Dendritic cell treated with granulocyte-macrophage colony-stimulating factor and Interleukin-4, amounts not matched to agents 40 ng/mL and 50 ng/mL, for 4 days (primary cell): Measurements from ENCODE around the gene C3orf22.
"Not testable (repeated sequence)": the region's sequence is repeated elsewhere in the genome, so short reads cannot be mapped to it uniquely, and the experiment has no call there.

Experiments used
- H3K27ac Mint-ChIP-seq: one replicate; pipeline ENCODE4 v1.8.0; 2022; ENCODE audit warnings: mild to moderate bottlenecking, mixed read lengths
- H3K27me3 Mint-ChIP-seq: one replicate; pipeline ENCODE4 v1.8.0; 2022; ENCODE audit warnings: mild to moderate bottlenecking, mixed read lengths
- H3K36me3 Mint-ChIP-seq: one replicate; pipeline ENCODE4 v1.8.0; 2022; ENCODE audit warnings: low read depth, mixed read lengths
- H3K4me1 Mint-ChIP-seq: one replicate; pipeline ENCODE4 v1.8.0; 2022; ENCODE audit warnings: low read depth, mixed read lengths
- H3K4me3 Mint-ChIP-seq: one replicate; pipeline ENCODE4 v1.8.0; 2022; ENCODE audit warnings: mild to moderate bottlenecking, moderate library complexity, mixed read lengths
- H3K9me3 Mint-ChIP-seq: one replicate; pipeline ENCODE4 v1.8.0; 2022; ENCODE audit warnings: mixed read lengths
- intact Hi-C: fragments of 100-400 bp; cut with micrococcal nuclease; formaldehyde crosslinking; loops from one replicate; pipeline ENCODE4 v1.15.0; 2022

The C3orf22 gene

DNA sequence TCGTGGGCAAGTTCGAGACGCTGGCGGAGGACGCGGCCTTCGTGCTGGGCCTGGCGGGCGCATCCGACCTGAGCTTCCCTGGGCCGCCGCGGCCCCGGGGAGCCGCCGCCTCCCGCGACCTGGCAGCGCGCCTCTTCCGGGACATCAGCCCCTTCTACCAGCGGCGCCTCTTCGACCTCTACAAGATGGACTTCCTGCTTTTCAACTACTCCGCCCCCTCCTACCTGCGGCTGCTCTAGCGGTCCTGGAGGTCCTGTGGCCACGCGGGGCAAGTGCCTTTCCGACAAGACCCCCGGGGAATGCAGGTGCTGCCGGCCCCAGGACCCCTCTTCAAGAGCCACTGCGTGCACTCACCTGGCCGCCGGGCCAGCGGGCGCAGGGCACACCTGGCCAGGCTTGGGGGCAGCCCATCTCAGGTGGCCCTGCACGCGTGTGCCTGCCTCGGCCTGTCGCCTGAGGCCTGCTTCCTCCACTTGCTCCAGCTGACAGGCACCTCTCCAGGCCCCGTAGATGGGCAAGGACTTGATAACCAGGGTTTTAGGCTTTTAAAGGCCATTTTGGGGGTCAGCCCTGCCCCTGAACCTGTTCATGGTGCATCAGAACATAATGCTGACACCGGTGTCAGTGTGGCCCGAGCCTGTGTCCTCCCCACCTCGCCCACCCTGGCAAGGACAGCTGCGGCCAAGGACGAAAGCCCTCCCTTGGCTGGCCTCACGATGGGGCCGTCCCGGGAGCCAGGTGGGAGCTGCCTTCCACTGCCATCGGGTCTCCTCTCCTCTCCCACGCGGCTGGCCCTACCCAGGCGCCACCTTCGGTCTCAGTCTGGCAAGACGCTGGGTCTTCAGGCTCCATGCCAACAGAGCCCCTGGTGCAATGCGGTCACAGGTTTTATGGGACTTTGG lies 16.1 kb downstream of the C3orf22 start:
- intact Hi-C loops = no loop called here
- H3K27ac Mint-ChIP-seq = peak overlapping the region; percentile 49
- H3K27me3 Mint-ChIP-seq = no peaks in the 10 kb centered on the region
- peaks cover 5% of the 10 kb centered on the region for H3K9me3 Mint-ChIP-seq
- peaks cover 60% of the 10 kb centered on the region for H3K36me3 Mint-ChIP-seq
- H3K4me3 Mint-ChIP-seq = no peak overlapping the region
- H3K4me1 Mint-ChIP-seq = peaks cover 69% of the 10 kb centered on the region

DNA sequence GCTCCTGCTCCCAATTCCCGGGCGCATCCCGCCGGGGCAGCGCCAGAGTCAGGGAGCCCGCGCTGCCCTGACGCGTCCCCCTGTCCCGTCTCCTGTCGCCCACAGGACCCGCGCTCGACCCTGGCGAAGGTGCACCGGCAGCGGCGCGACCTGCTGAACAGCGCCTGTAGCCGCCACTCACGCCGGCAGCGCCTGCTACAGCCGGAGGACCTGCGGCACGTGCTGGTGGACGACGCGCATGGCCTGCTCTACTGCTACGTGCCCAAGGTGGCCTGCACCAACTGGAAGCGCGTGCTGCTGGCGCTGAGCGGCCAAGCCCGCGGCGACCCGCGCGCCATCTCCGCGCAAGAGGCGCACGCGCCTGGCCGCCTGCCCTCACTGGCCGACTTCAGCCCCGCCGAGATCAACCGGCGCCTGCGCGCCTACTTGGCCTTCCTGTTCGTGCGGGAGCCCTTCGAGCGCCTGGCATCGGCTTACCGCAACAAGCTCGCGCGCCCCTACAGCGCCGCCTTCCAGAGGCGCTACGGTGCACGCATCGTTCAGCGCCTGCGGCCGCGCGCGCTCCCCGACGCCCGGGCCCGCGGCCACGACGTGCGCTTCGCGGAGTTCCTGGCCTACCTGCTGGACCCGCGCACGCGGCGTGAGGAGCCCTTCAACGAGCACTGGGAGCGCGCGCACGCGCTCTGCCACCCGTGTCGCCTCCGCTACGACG lies 16.9 kb downstream of the C3orf22 start:
- peak overlapping the region; percentile 97 for H3K27ac Mint-ChIP-seq
- peaks cover 69% of the 10 kb centered on the region for H3K4me1 Mint-ChIP-seq
- peaks cover 68% of the 10 kb centered on the region for H3K36me3 Mint-ChIP-seq
- no peak overlapping the region for H3K4me3 Mint-ChIP-seq
- H3K27me3 Mint-ChIP-seq = no peaks in the 10 kb centered on the region
- intact Hi-C loops = no loop called here
- peaks cover 5% of the 10 kb centered on the region for H3K9me3 Mint-ChIP-seq

DNA sequence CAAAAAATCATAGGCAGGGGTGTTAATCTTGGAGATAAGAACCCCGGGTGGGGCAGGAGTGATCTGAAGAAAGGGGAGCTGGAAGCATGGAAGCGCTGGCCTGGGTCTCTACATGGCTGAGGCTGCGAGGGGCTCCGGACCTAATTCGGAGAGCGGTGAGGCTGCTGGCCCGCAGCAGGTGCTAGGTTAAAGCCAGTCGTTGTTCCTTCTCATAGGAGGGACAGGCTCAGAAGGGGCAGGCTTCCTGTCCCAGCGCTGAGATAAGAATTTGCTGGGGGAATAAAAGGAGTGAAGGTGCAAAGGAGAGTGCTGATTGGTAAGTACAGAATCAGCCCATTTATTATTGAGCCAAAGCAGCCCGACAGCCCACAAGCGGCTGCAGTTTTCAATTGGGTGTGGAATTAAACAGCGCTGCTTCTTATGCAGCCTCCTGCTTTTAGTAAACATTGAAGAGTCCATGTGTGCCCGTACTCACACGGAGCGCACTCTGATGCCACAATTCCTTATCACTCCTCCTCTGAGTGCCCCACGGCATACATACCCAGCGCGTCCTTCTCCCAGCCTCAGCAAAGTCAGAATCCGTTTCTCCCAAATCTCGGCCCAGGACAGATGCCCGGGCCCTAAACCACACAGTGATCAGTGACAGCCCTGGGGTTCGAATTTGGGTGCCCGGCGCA lies 17.6 kb downstream of the C3orf22 start:
- peak overlapping the region; percentile 18 for H3K4me3 Mint-ChIP-seq
- peak overlapping the region; percentile 97 for H3K27ac Mint-ChIP-seq
- peaks cover 72% of the 10 kb centered on the region for H3K4me1 Mint-ChIP-seq
- H3K9me3 Mint-ChIP-seq = peaks cover 5% of the 10 kb centered on the region
- peaks cover 75% of the 10 kb centered on the region for H3K36me3 Mint-ChIP-seq
- H3K27me3 Mint-ChIP-seq = no peaks in the 10 kb centered on the region
- intact Hi-C loops = no loop called here

DNA sequence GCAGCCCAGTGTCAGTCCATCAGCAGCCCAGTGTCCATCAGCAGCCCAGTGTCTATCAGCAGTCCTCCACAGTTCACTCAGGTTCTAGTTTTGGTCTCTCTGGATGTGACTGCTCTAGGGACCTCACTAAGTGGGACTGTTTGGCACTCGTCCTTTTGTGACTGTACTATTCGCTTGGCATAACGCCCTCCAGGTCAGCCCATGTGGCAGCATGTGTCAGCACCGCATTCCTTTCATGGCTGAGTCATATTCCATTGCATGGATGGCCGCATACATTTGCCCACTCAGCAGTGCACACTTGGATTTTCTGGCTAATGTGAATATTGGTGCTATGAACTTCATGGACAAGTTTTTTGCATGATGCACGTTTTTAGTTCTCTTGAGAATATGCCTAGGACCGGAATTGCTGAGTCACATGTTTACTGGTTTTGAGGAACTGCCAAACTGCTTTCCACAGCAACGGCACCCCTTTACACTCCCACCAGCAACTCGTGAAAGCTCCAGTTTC lies 18.3 kb downstream of the C3orf22 start:
- H3K27ac Mint-ChIP-seq = peak overlapping the region; percentile 97
- intact Hi-C loops = no loop called here

DNA sequence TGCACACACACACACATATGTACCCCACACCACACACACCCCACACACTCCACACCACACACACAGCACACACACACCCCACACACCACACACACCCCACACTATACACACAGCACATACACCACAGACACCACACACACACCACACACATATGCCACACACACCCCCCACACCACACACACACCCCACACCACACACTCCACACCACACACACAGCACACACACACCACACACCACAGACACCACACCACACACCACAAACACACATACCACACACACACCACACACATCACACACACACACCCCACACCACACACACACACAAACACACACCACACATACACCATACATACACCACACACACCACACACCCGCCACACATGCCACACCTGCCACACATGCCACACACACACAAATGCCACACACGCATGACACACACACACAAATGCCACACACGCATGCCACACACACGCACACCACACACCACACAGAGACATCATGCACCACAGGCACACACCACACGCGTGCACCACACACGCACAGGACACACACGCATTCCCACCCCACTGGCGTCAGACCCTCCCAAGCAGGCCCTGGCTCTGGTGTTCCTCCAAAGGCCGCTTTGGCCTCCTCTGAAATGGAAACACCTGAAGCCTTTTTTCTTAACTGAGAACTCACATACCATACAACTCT lies 19.0 kb downstream of the C3orf22 start:
- peak overlapping the region; percentile 14 for H3K4me3 Mint-ChIP-seq
- peaks cover 5% of the 10 kb centered on the region for H3K9me3 Mint-ChIP-seq
- peaks cover 64% of the 10 kb centered on the region for H3K4me1 Mint-ChIP-seq
- H3K36me3 Mint-ChIP-seq = peaks cover 88% of the 10 kb centered on the region
- H3K27me3 Mint-ChIP-seq = no peaks in the 10 kb centered on the region
- intact Hi-C loops = no loop called here
- H3K27ac Mint-ChIP-seq = peak overlapping the region; percentile 97

More for the DNA sequence above, 18.3 kb downstream of the C3orf22 start:
- Mint-ChIP-seq H3K4me3 (peak overlapping the region; percentile 18), H3K36me3 (peaks cover 82% of the 10 kb centered on the region), H3K4me1 (peaks cover 71% of the 10 kb centered on the region), H3K27me3 (no peaks in the 10 kb centered on the region), H3K9me3 (peaks cover 5% of the 10 kb centered on the region)

DNA sequence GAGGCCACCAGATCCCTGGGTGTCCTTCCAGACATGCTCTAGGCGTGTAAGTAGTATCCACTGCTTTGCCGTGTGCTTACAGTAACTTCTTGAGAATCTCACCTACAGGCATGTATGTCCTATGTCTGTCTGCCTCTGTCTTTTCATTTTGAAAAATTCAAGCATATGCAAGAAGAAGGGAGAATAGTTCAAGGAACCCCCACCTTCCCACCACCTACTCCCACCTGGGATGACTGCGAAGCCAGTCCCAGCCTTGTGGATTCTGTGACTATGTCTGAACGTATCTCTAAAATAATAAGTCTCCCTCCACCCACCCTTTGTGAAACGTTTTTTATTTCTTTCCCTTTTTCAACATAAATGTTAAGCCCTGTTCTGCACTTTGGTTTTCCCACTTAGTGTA lies 19.8 kb downstream of the C3orf22 start:
- peak overlapping the region; percentile 97 for H3K27ac Mint-ChIP-seq
- H3K36me3 Mint-ChIP-seq = peaks cover 94% of the 10 kb centered on the region
- peaks cover 67% of the 10 kb centered on the region for H3K4me1 Mint-ChIP-seq
- H3K9me3 Mint-ChIP-seq = peaks cover 5% of the 10 kb centered on the region
- intact Hi-C loops = no loop called here
- H3K4me3 Mint-ChIP-seq = no peak overlapping the region
- no peaks in the 10 kb centered on the region for H3K27me3 Mint-ChIP-seq

DNA sequence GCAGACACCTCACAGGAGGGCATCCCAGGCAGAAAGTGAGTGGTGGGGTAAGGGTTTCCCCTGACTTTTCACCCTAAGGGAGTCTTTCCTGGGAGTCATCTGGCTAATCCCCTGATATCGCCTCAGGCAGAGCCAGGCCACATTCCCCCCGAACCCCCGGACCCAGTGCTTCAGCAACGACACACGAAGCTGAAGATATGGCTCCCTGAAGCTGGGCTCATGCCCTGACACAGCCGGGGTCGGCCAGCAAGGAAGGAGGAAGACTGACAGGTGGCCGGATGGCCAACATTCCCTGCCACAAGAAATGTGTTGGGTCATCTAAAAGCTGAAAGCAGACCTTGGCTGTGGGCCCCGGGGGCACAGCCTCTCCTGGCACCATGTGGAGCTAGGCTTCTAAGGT lies 20.4 kb downstream of the C3orf22 start:
- Mint-ChIP-seq H3K27ac (peak overlapping the region; percentile 97), H3K4me1 (peaks cover 69% of the 10 kb centered on the region), H3K4me3 (no peak overlapping the region), H3K36me3 (peaks cover 89% of the 10 kb centered on the region), H3K27me3 (no peaks in the 10 kb centered on the region), H3K9me3 (peaks cover 5% of the 10 kb centered on the region)
- intact Hi-C loops = no loop called here

DNA sequence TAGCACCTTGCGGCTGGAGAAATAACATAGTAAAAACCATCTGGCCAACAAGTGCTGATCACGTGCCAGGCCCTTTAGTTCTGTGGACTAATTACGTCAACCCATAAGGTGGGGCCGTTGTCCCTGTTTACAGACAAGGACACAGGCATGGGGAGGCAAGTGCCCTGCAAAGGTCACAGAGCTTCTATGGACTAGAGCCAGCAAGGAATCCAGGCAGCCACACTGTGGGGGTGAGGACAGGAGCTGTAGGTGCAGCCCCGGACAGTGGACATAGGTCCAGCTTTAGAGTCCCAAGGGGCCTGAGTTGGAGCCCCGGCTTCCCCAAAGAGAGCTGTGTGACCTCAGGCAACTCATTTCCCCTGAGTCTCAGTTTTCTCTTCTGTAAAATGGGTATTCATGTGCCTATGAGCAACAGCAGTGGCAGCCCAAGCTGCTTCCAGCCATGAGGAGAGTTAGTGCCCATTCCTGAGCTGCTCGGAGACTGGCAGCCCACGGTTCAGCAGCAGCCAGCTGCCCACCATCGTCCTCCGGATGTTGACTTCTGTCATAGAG lies 20.9 kb downstream of the C3orf22 start:
- H3K27me3 Mint-ChIP-seq = no peaks in the 10 kb centered on the region

DNA sequence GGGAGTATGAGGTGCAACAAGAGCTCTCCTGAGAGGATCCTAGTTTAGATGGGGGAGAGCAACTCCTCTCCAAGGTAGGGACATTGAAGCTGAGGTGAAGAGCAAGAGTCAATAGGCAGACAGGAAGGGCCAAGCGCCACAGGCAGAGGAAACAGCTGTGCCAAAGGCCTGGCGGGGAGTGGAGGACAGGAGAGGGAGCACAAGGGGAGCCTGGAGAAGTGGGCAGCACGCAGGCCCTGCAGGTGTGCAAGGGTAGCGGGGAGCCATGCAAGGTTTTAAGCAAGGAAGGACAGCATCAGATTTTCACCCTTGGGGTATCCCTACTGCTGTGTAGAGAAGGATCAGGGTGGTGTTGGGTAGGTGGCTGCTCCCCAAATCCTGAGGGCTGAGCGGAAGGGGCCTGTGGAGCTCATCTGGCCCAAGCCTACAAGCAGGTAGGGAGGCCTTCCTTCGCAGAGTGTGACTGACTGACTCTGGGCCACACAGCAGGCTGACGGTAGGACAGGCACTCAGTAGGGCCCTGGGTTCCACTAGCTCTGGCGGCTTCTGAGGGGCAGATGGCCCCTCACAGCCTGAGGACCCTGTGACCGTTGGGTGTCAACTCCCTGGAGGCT lies 21.5 kb downstream of the C3orf22 start:
- peaks cover 78% of the 10 kb centered on the region for H3K36me3 Mint-ChIP-seq

More for the DNA sequence above, 20.9 kb downstream of the C3orf22 start:
- Mint-ChIP-seq H3K4me3 (no peak overlapping the region), H3K36me3 (peaks cover 84% of the 10 kb centered on the region), H3K27ac (peak overlapping the region; percentile 97), H3K4me1 (peaks cover 66% of the 10 kb centered on the region), H3K9me3 (peaks cover 5% of the 10 kb centered on the region)
- intact Hi-C loops = no loop called here

DNA sequence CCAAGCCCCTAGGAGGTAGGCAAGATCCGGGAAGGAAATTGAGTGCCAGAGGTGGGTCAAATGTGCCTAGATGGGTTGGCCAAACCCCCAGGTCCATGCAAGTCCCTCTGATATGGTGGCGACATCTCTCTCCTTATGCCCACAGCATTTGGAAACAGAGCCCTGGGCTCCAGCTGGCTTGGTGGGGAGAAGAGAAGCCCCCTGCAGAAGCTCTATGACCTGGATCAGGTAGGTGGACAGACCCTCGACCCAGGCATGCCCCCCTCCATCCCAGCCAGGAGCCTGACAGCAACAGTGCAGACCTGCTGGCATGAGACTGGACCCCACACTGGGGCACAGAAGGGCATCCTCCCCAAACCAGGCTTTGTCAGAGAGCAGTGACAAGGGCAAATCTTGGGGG lies 22.6 kb downstream of the C3orf22 start:
- peaks cover 67% of the 10 kb centered on the region for H3K36me3 Mint-ChIP-seq
- no peaks in the 10 kb centered on the region for H3K27me3 Mint-ChIP-seq
- peaks cover 5% of the 10 kb centered on the region for H3K9me3 Mint-ChIP-seq
- H3K4me1 Mint-ChIP-seq = peaks cover 60% of the 10 kb centered on the region
- intact Hi-C loops = no loop called here
- no peak overlapping the region for H3K4me3 Mint-ChIP-seq
- no peak overlapping the region for H3K27ac Mint-ChIP-seq

More for the DNA sequence above, 21.5 kb downstream of the C3orf22 start:
- Mint-ChIP-seq H3K4me1 (peaks cover 66% of the 10 kb centered on the region), H3K27me3 (no peaks in the 10 kb centered on the region), H3K27ac (peak overlapping the region; percentile 97), H3K4me3 (no peak overlapping the region), H3K9me3 (peaks cover 5% of the 10 kb centered on the region)
- intact Hi-C loops = no loop called here

DNA sequence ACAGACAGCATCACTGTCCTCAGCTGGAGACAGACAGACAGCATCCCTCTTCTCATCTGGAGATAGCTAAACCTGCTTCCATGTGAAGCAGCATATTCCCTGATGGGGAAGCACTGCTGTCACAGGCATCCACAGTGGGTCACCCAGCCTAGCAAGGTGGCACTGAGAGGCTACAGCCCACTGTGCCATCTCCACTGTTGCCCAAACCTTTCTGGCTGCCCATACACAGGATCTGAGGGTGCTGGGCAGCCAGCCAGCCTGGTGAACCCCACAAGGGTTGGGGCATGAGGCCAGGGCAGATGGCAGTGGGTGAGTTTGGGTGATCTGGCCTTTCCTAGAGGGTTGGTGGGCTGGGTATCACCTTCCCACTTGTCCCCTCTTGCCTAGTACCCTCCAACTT lies 23.1 kb downstream of the C3orf22 start:
- peak overlapping the region; percentile 11 for H3K27ac Mint-ChIP-seq
- peaks cover 63% of the 10 kb centered on the region for H3K36me3 Mint-ChIP-seq
- intact Hi-C loops = no loop called here
- no peaks in the 10 kb centered on the region for H3K27me3 Mint-ChIP-seq
- peaks cover 60% of the 10 kb centered on the region for H3K4me1 Mint-ChIP-seq
- peaks cover 5% of the 10 kb centered on the region for H3K9me3 Mint-ChIP-seq
- H3K4me3 Mint-ChIP-seq = no peak overlapping the region

DNA sequence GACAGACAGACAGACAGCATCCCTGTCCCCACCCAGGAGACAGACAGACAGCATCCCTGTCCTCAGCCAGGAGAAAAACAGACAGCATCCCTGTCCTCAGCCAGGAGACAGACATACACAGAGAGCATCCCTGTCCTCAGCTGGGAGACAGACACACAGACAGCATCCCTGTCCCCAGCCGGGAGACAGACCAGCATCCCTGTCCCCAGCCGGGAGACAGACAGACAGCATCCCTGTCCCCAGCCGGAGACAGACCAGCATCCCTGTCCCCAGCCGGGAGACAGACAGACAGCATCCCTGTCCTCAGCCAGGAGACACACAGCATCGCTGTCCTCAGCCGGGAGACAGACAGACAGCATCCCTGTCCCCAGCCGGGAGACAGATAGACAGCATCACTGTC lies 24.0 kb downstream of the C3orf22 start:
- H3K9me3 Mint-ChIP-seq, H3K27me3 Mint-ChIP-seq, H3K4me3 Mint-ChIP-seq, intact Hi-C loops: not testable (repeated sequence)
- Mint-ChIP-seq H3K4me1 (peaks cover 60% of the 10 kb centered on the region), H3K27ac (peak overlapping the region; percentile 60), H3K36me3 (peaks cover 55% of the 10 kb centered on the region)

DNA sequence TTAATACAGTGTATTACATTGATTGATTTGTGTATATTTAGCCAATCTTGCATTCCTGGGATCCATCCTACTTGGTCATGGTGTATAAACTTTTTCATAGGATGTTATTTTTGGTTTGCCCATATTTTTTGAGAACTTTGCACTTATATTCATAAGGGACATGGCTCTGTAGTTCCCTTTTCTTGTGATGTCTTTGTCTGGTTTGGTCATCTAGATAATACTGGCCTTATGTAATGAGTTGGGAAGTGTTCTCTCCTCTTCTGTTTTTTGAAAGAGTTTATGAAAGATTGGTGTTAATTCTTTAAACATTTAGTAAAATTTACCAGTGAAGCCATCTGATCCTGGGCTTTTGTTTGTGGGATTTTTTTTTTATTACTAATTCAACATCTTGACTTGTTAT lies 25.2 kb downstream of the C3orf22 start:
- intact Hi-C loops = no loop called here
- no peaks in the 10 kb centered on the region for H3K27me3 Mint-ChIP-seq
- H3K9me3 Mint-ChIP-seq = no peaks in the 10 kb centered on the region
- no peak overlapping the region for H3K4me3 Mint-ChIP-seq
- H3K36me3 Mint-ChIP-seq = peaks cover 43% of the 10 kb centered on the region
- peaks cover 60% of the 10 kb centered on the region for H3K4me1 Mint-ChIP-seq
- H3K27ac Mint-ChIP-seq = peak overlapping the region; percentile 60
